K562 (cell line): Measurements from ENCODE around the gene MINDY4. TPM values are rescaled to one million over a fixed set of nuclear protein-coding genes. Genes with fewer than 3 reads are reported as not detected.
A peak's percentile ranks its signal among the peaks of the same experiment; 100 is the strongest.

Source experiments
- CCAR2 ChIP-seq: fragments of 200-400 bp; formaldehyde crosslinking; IDR thresholded peaks from 2 replicates; pipeline ENCODE4 v1.6.1; 2017; ENCODE audit warnings: mild to moderate bottlenecking, low read depth, low read length
- FOXJ2 ChIP-seq: fragments of 200-800 bp; sonication (Bioruptor generic); IDR thresholded peaks from 2 replicates; pipeline ENCODE4 v1.6.1; 2016; ENCODE audit warnings: missing genetic modification characterization, missing compliant biosample characterization
- MCM2 ChIP-seq: fragments of 450-650 bp; IDR thresholded peaks from 2 replicates; pipeline ENCODE4 v1.6.1; 2017; ENCODE audit warnings: low read depth, mild to moderate bottlenecking
- NCOA2 ChIP-seq, 2 experiments: fragments of 450-650 bp; IDR thresholded peaks; 2 replicates each; pipeline ENCODE4 v1.6.1; 2018; ENCODE audit warnings: mild to moderate bottlenecking in 2 of 2, moderate library complexity in 1 of 2; ENCODE audit not compliant: partially characterized antibody in 2 of 2
- NCOA6 ChIP-seq: fragments of 450-650 bp; IDR thresholded peaks from 2 replicates; pipeline ENCODE4 v1.6.1; 2017; ENCODE audit warnings: mild to moderate bottlenecking
- NR4A1 ChIP-seq, 2 experiments: fragments of 250-450 bp in 1 of 2; fragments of 450-650 bp in 1 of 2; sonication (Bioruptor Pico) in 1 of 2; IDR thresholded peaks; 2 replicates each; pipeline versions ENCODE4 v1.4.0 to v1.6.1; 2016 to 2020; ENCODE audit warnings: mild to moderate bottlenecking in 2 of 2, missing compliant biosample characterization in 1 of 2, missing genetic modification characterization in 1 of 2, moderate library complexity in 1 of 2
- PPARD ChIP-seq: fragments of 250-450 bp; sonication (Bioruptor Pico); IDR thresholded peaks from 2 replicates; pipeline ENCODE4 v1.8.0; 2022; ENCODE audit warnings: inconsistent platforms, mild to moderate bottlenecking, moderate library complexity
- REST ChIP-seq, 2 experiments: fragments of 450-650 bp; formaldehyde crosslinking in 1 of 2; IDR thresholded peaks; 2 replicates each; pipeline versions ENCODE4 v1.4.0 to v1.6.1; 2014 to 2020; ENCODE audit warnings: mild to moderate bottlenecking in 2 of 2, borderline replicate concordance in 1 of 2, low read depth in 1 of 2
- RREB1 ChIP-seq: fragments of 250-450 bp; sonication (Bioruptor Pico); IDR thresholded peaks from 2 replicates; pipeline ENCODE4 v1.4.0; 2020
- TEAD4 ChIP-seq, 2 experiments: sonication (generic) in 1 of 2; formaldehyde crosslinking in 1 of 2; IDR thresholded peaks; 2 replicates each; pipeline versions ENCODE4 v1.6.1 to v1.8.0; 2012 to 2022; ENCODE audit warnings: borderline replicate concordance in 1 of 2, inconsistent platforms in 1 of 2, low read length in 1 of 2, mild to moderate bottlenecking in 1 of 2, missing genetic modification reagents in 1 of 2
- YBX1 ChIP-seq: fragments of 450-650 bp; IDR thresholded peaks from 2 replicates; pipeline ENCODE4 v1.7.1; 2016; ENCODE audit warnings: mild to moderate bottlenecking
- ZNF324 ChIP-seq: fragments of 250-450 bp; sonication (Bioruptor Pico); IDR thresholded peaks from 2 replicates; pipeline ENCODE4 v1.4.0; 2020; ENCODE audit warnings: mild to moderate bottlenecking
- polyA plus RNA-seq, 8 experiments: library from polyadenylated mRNA; depleted of rRNA in 4 of 8; stranded (reverse) in 5 of 8; unstranded in 3 of 8; fragments of >200 nt; fragmentation: Nextera tagmentation in 2 of 8; fragmentation: Illumina TruSeq in 1 of 8; extraction: Ambion mirVana in 2 of 8; extraction: Trizol in 1 of 8; gene quantifications; 2 replicates each; pipeline versions ENCODE4 v1.2.1 to v1.2.3, GENCODE V29; 2011 to 2014; ENCODE audit warnings: inconsistent platforms in 1 of 8, missing spikeins in 1 of 8
- total RNA-seq, 7 experiments: library from RNA; depleted of rRNA in 6 of 7; stranded (reverse); fragments of >200 nt in 6 of 7; fragmentation: Illumina TruSeq in 2 of 7; extraction: Trizol in 2 of 7; gene quantifications; 2 replicates each; pipeline versions ENCODE4 v1.2.1 to v1.2.3, GENCODE V29; 2011 to 2021; ENCODE audit warnings: low replicate concordance in 1 of 7

The MINDY4 gene
- total and polyA plus RNA-seq, 9 of the 15 experiments (the other 6 are each of a cell fraction or from before 2014, with no cell fraction given), result 2.1 to 16.7 (median 11.0) TPM

GRCh38 chr7:30938435-30939316, 167.5 kb downstream of the MINDY4 start (continued):
- no peak for TF ChIP-seq FOXJ2
- no peak for TF ChIP-seq NCOA6
- no peak for TF ChIP-seq NR4A1 (CRISPR knock-in tag; IDR thresholded peaks at IDR 0.05)
- no peak for TF ChIP-seq NR4A1 (tag; IDR thresholded peaks at IDR 0.05)
- TF ChIP-seq CCAR2, result no peak
- TF ChIP-seq TEAD4 (IDR thresholded peaks at IDR 0.05; ENCODE audit: low read length), result peak; percentile 25; the same call in 1 of the 2 replicates
- TF ChIP-seq TEAD4 (CRISPR knock-in tag; IDR thresholded peaks at IDR 0.05; ENCODE audit: borderline replicate concordance), result no peak
- TF ChIP-seq ZNF324 (CRISPR knock-in tag), result no peak
- no peak for TF ChIP-seq MCM2
- no peak for TF ChIP-seq YBX1
- TF ChIP-seq NCOA2 (IDR thresholded peaks at IDR 0.05; ENCODE audit: partially characterized antibody in 2 of 2), result no peak
- TF ChIP-seq REST (IDR thresholded peaks at IDR 0.05; ENCODE audit: borderline replicate concordance), result peak; percentile 51; the same call in 1 of the 2 replicates
- TF ChIP-seq REST (CRISPR knock-in tag; IDR thresholded peaks at IDR 0.05; ENCODE audit: low read depth), result no peak
- TF ChIP-seq RREB1, result 0 out of 2 replicates have a peak, but pooled peaks have one; percentile 44
- no peak for TF ChIP-seq PPARD (CRISPR knock-in tag)
